HG03521 (cell line): ENCODE data around the gene SERPINI2.
"Not testable (repeated sequence)": the region's sequence is repeated elsewhere in the genome, so short reads cannot be mapped to it uniquely, and the experiment has no call there.

Experiments used
- ATAC-seq: cut with Tn5 transposase; IDR thresholded peaks from one replicate; pipeline ENCODE4 v1.9.1; 2021; ENCODE audit warnings: mild to moderate bottlenecking, moderate library complexity; ENCODE audit not compliant: unreplicated experiment

Gene SERPINI2

DNA sequence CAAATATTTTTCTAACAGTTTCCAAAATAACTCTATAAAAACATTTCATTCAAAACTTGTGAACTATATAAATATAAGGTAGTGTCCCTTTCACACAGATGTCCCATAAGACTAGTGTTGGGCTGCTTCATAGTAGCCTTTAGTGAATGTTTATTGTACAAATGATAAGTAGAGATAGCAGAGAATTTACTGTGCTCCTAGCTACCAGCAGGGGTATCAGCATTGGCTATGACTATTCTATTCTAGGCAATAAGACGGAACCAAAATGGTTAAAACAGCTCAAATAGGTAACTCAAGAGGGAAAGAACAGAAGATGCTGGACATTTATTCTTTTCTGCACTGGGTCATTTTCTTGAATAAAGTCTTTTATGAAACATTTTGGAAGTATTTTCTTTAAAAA is 22.6 kb downstream of the SERPINI2 start:
- ATAC-seq, result no peak

DNA sequence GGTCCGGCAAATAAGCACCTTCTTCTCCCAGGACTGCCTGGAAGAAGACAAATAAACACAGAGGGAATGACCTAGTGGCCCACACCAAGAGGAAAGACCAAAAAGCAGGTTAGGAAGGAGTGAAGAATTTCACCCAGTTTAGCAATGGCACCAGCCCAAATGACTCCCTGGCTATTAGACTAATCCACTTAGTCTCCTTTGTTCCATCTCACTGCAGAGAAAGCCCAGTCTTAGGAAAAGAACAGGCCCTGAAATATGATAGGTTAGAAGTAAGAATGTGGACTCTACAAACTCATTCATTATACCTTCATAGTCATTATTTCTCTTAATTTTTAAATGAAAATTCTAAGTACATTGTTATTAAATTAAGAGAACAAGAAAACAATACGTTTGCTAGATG is 23.2 kb downstream of the SERPINI2 start:
- ATAC-seq, result no peak

DNA sequence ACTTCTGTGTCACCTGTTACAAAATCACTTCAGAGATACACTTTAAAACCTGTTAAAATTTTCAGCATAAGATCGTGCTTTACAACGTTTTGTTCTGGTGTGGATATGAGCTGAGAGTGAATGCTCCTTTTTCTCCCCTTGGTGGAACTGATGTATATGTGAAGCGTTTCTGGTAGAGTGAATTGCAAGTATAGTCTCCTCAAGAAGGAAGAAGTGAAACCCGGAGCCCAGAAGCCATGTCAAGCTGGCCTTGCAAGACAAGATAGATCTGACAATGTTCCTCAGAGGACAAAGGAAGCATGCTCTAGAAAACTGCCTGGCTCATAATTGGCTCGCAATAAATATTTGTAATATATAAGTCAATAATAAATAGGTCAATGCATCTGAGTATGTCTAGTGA is 23.6 kb downstream of the SERPINI2 start:
- no peak for ATAC-seq

DNA sequence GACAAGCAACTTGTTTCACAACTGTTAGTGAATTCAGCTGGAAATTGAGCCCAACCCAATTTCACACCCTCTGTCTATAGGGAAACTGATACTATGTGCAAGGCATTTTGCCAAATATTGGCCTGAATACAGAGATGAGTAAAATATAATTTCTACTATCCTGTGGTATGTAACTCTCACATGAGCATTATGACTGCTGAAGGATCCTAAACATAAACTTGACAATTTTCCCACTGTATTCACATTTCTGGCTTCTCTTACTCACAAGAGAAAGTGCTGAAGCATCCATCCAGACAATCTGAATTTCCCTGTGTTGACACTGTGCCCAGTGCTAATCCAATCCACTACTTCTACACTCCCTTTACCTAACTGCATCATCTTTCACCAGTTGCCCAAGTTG is 28.4 kb downstream of the SERPINI2 start:
- no peak for ATAC-seq

DNA sequence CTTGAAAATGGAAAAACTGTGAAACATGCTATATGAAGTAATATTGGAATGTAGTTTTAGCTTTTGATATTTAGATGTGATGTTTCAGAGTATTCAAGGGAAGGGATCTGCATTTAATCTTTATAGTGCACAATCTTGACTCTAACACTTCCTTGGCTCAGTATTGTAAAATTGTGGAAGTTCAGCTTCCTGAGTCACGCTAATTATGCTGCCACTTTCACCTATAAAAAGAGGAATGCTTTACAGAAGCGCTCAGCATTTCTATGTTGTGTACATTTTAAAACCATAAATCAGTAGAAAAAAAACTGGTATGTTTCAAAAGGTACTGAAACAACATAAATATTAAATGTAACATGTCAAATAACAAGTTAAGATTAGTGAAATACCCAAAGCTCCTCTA is 32.6 kb downstream of the SERPINI2 start:
- ATAC-seq, result no peak

DNA sequence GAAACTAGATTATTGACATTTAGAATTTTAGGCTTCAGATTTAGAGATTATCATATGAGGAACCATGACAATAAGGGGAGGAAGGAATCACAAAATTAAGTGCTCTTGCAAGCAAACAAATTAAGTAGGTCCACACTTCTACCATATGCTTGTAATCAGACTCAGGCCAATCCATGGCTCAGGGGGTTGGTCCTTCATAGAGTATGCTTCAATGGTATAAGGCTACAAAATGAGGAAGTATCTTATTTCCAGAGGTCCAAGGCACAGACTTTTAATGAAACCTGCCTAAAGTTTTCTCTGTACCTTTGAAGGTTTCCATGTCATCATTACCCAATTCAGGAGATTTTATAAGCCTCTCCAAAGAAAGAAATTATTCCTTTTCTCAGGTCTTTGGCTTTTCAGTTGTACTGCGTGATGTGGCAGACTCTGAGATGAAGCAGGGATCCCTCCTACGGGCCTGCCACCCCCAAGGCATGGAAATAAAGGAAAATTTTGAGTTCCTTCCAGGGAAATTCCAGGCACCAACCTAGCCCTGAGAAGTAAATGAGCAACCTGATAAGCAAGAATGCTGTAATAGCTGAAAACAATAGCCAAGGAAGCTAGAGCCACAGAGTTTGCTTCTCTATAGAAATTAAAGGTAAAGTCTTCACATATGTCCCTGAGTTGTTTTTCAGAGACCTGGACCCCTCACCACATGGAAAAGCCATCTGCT is 36.3 kb downstream of the SERPINI2 start:
- ATAC-seq, result no peak

DNA sequence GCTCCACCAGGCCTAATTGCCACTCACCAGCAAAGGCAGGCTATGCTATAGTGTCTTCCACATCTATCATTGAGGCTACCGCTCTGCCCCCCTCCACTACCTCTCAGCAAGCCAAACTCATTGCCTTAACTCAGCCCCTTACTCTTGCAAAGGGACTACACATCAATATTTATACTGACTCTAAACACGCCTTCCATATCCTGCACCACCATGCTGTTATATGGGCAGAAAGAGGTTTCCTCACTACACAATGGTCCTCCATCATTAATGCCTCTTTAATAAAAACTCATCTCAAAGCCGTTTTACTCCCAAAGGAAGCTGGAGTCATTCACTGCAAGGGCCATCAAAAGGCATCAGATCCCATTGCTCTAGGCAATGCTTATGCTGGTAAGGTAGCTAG is 46.9 kb downstream of the SERPINI2 start:
- ATAC-seq, result not testable (repeated sequence)

DNA sequence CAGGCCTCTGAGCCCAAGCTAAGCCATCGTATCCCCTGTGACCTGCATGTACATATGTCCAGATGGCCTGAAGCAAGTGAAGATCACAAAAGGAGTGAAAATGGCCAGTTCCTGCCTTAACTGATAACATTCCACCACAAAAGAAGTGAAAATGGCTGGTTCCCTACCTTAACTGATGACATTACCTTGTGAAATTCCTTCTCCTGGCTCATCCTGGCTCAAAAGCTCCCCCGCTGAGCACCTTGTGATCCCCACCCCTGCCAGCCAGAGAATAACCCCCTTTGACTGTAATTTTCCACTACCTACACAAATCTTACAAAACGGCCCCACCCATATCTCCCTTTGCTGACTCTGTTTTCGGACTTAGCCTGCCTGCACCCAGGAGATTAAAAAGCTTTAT is 51.4 kb downstream of the SERPINI2 start:
- not testable (repeated sequence) for ATAC-seq

DNA sequence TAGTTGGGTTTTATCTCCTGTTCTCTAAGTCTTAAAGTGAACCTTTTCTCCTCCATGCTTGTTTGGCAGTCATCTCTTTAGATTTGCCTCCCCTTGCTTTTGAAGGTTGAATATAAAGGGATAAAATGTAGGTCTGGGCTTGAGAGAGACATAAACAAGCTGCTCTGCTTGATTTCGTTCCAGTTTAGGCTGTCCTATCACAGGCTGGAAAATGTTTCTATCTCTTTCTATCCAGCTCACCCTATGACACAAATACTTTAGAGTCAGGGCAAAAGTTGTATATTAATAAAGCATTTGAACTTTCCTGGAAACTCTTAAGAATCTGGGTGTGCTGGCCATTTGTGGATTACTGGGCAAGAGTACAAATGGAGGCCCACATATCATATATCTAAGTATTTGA is 64.2 kb downstream of the SERPINI2 start:
- ATAC-seq, result no peak

DNA sequence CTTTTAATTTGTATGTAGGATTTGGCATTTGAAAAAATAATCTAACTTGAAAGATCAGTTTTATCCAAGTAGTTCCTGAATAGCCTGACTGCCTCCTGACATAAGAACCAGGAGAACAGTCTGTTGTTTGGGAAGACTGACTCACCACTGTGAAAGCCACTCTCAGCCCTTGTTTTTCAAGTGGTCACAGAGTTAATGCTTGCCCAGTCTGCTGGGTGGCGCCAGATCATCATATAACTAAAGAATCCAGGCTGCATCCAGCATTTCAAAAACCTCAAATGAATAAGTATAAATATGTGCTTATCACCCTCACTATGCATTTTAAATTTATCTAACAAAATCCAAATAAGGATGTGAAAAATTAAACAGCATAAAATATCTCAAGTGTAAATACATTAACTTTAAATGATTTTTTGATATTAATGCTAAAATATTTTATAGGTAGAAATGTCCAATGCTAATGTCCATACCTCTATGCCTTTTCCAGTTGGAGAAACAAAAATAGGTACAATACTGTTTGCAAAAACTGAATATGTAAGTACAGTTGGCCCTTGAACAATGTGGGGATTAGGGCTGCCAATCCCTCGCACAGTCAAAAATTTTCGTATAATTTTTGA is 66.9 kb downstream of the SERPINI2 start:
- ATAC-seq, result no peak

DNA sequence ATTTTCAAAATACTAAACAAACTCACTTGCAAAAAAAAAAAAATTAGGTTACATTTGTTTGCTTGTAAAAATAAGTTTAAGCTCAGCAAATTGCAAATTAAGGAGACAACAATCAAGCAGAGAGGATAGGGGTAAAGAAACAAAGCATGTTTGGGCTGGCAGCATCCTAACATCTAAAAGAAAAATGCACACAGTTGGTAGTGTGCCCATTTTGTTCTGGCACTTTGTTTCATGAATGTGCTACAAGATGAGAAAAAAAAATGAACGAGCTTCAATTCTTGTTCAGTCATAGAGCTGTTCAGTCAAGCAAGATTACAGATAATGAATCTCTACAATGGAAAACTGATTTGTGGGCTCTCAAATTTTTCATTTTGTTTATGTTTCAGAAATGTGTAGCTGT is 76.0 kb downstream of the SERPINI2 start:
- no peak for ATAC-seq

DNA sequence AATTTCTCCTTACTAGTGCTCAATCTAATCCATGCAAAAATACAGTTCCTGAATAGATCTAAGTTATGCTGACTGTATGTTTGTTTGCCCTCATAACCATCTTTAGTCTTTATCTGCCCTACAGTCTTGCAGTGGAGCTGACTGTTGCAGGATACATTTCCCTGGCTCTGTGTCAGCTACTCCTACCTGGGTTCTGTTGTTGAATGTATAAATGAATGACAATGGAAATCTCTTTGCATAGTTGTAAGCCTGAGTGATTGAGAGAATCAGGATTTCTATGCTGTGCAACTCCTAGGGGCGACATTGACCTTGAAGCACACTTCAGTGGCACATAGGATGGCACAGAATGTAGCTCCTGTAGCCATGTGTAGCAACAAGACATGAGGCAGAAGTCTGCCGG is 77.8 kb downstream of the SERPINI2 start:
- no peak for ATAC-seq

DNA sequence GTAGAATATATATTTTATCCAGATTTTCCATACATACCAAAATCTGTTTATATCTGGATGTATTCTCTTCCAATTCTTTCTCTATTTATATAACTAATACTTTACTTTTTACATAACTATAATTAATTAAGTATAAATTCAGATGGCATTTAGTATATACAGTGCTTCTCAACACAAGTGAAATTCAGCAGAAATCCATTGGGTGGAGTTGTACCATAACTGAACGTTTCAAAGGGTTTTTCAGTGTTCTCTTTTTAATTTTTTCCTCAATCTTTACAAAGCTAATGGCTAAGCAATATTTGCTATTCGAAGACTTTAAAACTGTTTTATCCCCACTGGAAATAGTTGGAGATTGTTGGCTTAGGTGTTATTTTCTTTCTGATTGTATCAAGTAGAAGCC is 79.8 kb downstream of the SERPINI2 start:
- no peak for ATAC-seq
